ENCODE data around the gene ATF6.
"Not testable (repeated sequence)": the region's sequence is repeated elsewhere in the genome, so short reads cannot be mapped to it uniquely, and the experiment has no call there.

The ATF6 gene

DNA sequence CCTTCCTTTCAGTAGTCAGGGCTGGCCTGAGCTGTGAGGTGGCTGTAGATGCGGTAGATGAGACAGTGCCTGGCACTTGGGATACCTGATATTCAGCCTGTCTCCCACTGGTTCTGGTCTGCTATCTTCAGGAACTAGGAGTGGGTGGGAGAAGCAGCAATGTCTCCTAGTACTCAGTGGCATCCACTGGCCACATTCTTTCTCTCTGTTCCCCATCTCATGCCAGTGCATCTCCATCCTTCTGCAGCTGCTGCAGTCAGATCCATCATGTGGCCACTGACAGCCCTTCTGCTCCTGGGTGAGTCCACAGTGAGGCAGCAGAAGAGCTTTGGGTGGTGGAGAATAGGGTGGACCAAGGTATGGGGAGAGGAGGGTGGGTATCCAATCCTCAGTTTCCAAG lies 43.7 kb upstream of the ATF6 start:
- no peak for DNase-seq (ENCODE audit: low read depth, low spot score)
- no peak overlapping the region for H3K4me3 ChIP-seq (ENCODE audit: low read depth, low read length)
- TF ChIP-seq, protein P1, sequence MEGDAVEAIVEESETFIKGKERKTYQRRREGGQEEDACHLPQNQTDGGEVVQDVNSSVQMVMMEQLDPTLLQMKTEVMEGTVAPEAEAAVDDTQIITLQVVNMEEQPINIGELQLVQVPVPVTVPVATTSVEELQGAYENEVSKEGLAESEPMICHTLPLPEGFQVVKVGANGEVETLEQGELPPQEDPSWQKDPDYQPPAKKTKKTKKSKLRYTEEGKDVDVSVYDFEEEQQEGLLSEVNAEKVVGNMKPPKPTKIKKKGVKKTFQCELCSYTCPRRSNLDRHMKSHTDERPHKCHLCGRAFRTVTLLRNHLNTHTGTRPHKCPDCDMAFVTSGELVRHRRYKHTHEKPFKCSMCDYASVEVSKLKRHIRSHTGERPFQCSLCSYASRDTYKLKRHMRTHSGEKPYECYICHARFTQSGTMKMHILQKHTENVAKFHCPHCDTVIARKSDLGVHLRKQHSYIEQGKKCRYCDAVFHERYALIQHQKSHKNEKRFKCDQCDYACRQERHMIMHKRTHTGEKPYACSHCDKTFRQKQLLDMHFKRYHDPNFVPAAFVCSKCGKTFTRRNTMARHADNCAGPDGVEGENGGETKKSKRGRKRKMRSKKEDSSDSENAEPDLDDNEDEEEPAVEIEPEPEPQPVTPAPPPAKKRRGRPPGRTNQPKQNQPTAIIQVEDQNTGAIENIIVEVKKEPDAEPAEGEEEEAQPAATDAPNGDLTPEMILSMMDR (IDR thresholded peaks at IDR 0.05; ENCODE audit: low read depth, low read length) = no peak
- in situ Hi-C loops (cut with HindIII; ENCODE audit: low sequenced_read_pairs) = no loop called here

DNA sequence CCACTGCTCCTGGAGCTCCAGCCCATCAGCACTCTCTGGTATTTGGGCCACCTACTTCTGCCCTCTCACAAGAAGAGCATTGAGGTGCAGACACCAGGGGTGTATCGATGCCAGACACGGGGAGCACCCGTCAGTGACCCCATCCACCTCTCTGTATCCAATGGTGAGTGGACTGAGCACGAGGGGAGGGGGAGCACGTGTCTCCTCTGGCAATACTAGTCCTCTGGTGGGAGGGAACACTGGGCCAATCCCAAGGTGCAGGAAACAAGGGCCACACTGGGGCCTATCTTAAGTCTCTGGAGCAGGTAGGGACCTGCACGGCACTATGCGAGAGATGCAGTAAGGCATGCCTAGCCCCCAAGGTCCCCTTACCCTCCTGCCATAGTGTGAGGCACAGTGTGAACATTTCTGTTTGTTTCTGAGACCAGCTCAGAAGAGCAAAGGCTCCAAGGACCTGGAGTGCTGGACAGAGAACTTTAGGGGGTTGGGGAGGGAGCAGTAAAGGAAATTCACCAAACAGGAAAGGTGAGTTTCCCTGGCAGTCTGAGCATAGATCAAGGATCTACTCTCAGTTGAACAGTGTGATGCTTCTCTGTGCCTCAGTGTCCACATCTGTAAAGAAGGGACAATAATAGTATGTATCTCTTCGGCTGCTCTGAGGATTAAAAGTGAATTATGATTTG lies 42.5 kb upstream of the ATF6 start:
- in situ Hi-C loops (cut with HindIII; ENCODE audit: low sequenced_read_pairs) = no loop called here
- TF ChIP-seq, protein P1 (IDR thresholded peaks at IDR 0.05; ENCODE audit: low read depth, low read length) = no peak
- H3K4me3 ChIP-seq (ENCODE audit: low read depth, low read length) = no peak overlapping the region
- DNase-seq (ENCODE audit: low read depth, low spot score) = no peak

DNA sequence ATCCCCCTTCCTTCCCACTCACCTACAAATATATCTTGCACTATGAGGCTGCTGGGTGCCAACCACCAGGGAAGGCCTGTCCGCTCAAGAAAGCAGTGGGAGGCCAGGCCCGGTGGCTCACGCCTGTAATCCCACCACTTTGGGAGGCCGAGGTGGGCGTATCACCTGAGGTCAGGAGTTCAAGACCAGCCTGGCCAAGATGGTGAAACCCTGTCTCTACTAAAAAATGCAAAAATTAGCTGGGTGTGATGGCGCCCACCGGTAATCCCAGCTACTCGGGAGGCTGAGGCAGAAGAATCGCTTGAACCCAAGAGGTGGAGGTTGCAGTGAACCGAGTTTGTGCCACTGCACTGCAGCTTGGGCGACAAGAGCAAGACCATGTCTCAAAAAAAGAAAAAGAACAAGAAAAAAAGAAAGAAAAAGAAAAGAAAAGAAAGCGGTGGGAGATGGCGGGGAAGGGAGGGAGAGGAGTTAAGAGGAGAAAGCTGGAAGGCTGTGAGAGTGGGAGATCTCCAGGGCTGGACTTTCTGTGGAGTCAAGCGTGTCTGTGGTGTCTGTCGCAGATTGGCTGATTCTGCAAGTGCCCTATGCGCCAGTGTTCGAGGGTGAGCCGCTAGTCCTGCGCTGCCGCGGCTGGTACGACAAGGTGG lies 40.7 kb upstream of the ATF6 start:
- not testable (repeated sequence) for DNase-seq (ENCODE audit: low read depth, low spot score)
- H3K4me3 ChIP-seq (ENCODE audit: low read depth, low read length) = peak overlapping the region; percentile 59
- in situ Hi-C loops (cut with HindIII; ENCODE audit: low sequenced_read_pairs) = loop anchor here (25.0 kb wide), 1 partner anchor 88 kb away; the partner anchor contains the start of gene FCGR3B

DNA sequence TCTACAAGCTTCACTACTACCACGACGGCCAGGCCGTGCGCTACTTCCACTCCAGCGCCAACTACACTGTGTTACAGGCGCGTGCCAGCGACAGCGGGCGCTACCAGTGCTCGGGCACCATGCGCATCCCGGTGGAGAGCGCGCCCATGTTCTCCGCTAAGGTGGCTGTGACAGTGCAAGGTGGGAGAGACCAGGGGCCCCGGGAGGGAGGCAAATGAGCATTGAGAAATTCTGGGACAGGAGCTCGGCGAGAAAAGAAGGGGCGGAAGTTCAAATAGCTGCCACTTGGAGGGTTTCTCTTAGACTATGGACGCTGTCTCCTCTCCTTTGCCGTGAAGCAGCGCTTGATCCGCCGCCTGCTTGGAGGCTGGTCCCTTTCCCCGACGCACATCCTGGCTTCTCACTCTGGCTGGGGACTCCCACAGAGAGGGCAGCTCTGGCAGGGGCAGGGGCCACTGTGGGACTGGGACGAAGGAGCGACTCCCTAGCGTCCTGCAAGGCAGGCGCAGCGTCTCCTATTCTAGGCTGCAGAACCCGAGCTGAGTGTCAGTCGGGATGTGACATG lies 40.1 kb upstream of the ATF6 start:
- TF ChIP-seq, protein P1 (IDR thresholded peaks at IDR 0.05; ENCODE audit: low read depth, low read length) = peak; percentile 38
- in situ Hi-C loops (cut with HindIII; ENCODE audit: low sequenced_read_pairs) = loop anchor here (25.0 kb wide), 1 partner anchor 89 kb away; the partner anchor contains the start of gene FCGR3B
- DNase-seq (ENCODE audit: low read depth, low spot score) = peak; percentile 47

DNA sequence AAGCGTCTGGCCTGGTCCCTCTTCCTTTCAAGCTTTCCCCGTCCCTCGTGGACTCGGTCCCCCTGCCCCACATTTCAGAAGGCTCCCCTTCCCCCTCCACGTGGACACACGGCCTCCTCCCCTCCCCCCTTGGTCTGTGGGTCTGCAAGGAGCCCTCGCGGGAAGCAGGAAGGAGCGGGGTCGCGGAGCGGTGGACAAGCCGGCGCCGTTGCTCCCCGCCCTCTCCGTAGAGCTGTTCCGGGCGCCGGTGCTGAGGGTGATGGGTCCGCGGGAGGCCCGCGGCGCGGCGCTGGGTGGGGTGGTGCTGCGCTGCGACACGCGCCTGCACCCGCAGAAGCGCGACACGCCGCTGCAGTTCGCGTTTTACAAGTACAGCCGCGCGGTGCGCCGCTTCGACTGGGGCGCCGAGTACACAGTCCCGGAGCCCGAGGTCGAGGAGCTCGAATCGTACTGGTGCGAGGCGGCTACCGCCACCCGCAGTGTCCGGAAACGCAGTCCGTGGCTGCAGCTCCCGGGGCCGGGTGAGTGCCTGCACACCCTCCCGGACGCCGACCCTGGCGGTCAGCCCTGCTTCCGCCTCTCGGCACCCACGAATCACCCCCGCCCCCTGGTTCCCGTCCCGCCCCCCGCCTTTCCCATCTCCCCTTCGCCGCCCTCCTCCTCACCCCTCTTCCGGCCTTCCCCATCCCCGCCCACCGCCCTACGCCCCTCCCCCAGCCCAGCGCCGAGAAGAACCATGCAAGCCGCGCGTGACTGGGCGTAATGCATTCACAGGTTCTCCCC lies 39.5 kb upstream of the ATF6 start:
- H3K4me3 ChIP-seq (ENCODE audit: low read depth, low read length) = peak overlapping the region; percentile 59
- DNase-seq (ENCODE audit: low read depth, low spot score) = peak; percentile 75
- in situ Hi-C loops (cut with HindIII; ENCODE audit: low sequenced_read_pairs) = loop anchor here (25.0 kb wide), 1 partner anchor 89 kb away; the partner anchor contains the start of gene FCGR3B
- TF ChIP-seq, protein P1 (IDR thresholded peaks at IDR 0.05; ENCODE audit: low read depth, low read length) = no peak

More for the DNA sequence above, 40.1 kb upstream of the ATF6 start:
- H3K4me3 ChIP-seq (ENCODE audit: low read depth, low read length) = peak overlapping the region; percentile 59

DNA sequence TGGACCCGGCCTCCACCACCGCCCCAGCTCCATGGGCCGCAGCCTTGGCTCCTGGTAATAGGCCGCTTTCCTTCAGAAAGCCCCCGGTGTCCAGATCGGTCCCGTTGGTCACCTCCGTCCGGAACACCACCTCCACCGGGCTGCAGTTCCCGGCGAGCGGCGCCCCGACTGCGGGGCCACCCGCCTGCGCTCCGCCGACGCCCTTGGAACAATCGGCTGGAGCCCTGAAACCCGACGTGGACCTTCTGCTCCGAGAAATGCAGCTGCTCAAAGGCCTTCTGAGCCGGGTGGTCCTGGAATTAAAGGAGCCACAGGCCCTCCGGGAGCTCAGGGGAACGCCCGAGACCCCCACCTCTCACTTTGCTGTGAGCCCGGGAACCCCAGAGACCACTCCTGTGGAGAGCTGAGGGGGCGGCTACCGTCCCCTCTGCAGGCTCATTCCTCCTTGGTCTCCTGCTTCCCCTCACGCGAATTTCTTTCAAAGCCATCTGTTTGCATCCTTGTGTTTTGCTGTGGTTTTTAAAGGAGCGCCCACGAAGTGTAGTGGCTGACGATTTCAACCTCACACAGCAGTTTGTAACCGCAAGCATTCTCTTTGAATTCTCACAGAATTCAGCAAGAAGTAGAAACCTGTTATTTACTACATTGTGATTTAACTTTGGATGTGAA lies 38.7 kb upstream of the ATF6 start:
- DNase-seq (ENCODE audit: low read depth, low spot score) = peak; percentile 87
- in situ Hi-C loops (cut with HindIII; ENCODE audit: low sequenced_read_pairs) = loop anchor here (25.0 kb wide), 1 partner anchor 90 kb away; the partner anchor contains the start of gene FCGR3B
- TF ChIP-seq, protein P1 (IDR thresholded peaks at IDR 0.05; ENCODE audit: low read depth, low read length) = no peak
- peak overlapping the region; percentile 59 for H3K4me3 ChIP-seq (ENCODE audit: low read depth, low read length)
